Measurements from ENCODE around the gene NDC80.
"Not testable (repeated sequence)": the region's sequence is repeated elsewhere in the genome, so short reads cannot be mapped to it uniquely, and the experiment has no call there.

The NDC80 gene

GRCh38 chr18:2571200-2572170, at the start of gene NDC80, which contains the start of gene METTL4:
Gene NDC80 (plus strand): TSS chr18:2571557. CDS start chr18:2572986, 1,429 bp downstream.
Gene METTL4 (minus strand): TSS chr18:2571505. CDS start chr18:2567216, 4,289 bp downstream.
- peak; percentile 91 for DNase-seq

GRCh38 chr18:2522112-2522511, 49.2 kb upstream of the NDC80 start:
- DNase-seq, result no peak

GRCh38 chr18:2524794-2525198, 46.6 kb upstream of the NDC80 start:
- DNase-seq, result not testable (repeated sequence)

- DNase-seq, result no peak
Measured at GRCh38 chr18:2526329-2526728, 45.0 kb upstream of the NDC80 start.

GRCh38 chr18:2529154-2529553, 42.2 kb upstream of the NDC80 start:
- no peak for DNase-seq

- no peak for DNase-seq
Measured at GRCh38 chr18:2531751-2532150, 39.6 kb upstream of the NDC80 start.

- no peak for DNase-seq
Measured at GRCh38 chr18:2532797-2533196, 38.6 kb upstream of the NDC80 start.

GRCh38 chr18:2534906-2535305, 36.5 kb upstream of the NDC80 start:
- DNase-seq, result no peak

GRCh38 chr18:2535419-2535910, 35.9 kb upstream of the NDC80 start:
- DNase-seq, result no peak

GRCh38 chr18:2536063-2536462, 35.3 kb upstream of the NDC80 start:
- no peak for DNase-seq

- DNase-seq, result no peak
Measured at GRCh38 chr18:2536493-2536892, 34.9 kb upstream of the NDC80 start.

- no peak for DNase-seq
Measured at GRCh38 chr18:2537296-2537695, 34.1 kb upstream of the NDC80 start.

GRCh38 chr18:2538236-2538635, 33.1 kb upstream of the NDC80 start:
- DNase-seq, result no peak

GRCh38 chr18:2538844-2539243, 32.5 kb upstream of the NDC80 start:
- DNase-seq, result no peak

GRCh38 chr18:2540575-2540974, 30.8 kb upstream of the NDC80 start:
- DNase-seq, result no peak

GRCh38 chr18:2541925-2542563, 29.3 kb upstream of the NDC80 start:
- DNase-seq, result peak; percentile 16

GRCh38 chr18:2545155-2545554, 26.2 kb upstream of the NDC80 start:
- no peak for DNase-seq

- DNase-seq, result peak; percentile 68
Measured at GRCh38 chr18:2547477-2548087, 23.8 kb upstream of the NDC80 start.

- DNase-seq, result no peak
Measured at GRCh38 chr18:2549462-2549861, 21.9 kb upstream of the NDC80 start.

- DNase-seq, result no peak
Measured at GRCh38 chr18:2551425-2551824, 19.9 kb upstream of the NDC80 start.

GRCh38 chr18:2554696-2555095, 16.7 kb upstream of the NDC80 start:
- DNase-seq, result no peak

GRCh38 chr18:2555895-2556294, 15.5 kb upstream of the NDC80 start:
- DNase-seq, result no peak

- no peak for DNase-seq
Measured at GRCh38 chr18:2557536-2557935, 13.8 kb upstream of the NDC80 start.

Data from COR-L47 (cell line).